HG02938 (cell line): Measurements from ENCODE around the gene TRIM60.
"Not testable (repeated sequence)": the region's sequence is repeated elsewhere in the genome, so short reads cannot be mapped to it uniquely, and the experiment has no call there.

Experiments used
- ATAC-seq: cut with Tn5 transposase; IDR thresholded peaks from one replicate; pipeline ENCODE4 v1.9.1; 2021; ENCODE audit warnings: mild to moderate bottlenecking, moderate library complexity; ENCODE audit not compliant: unreplicated experiment

TRIM60 gene

DNA sequence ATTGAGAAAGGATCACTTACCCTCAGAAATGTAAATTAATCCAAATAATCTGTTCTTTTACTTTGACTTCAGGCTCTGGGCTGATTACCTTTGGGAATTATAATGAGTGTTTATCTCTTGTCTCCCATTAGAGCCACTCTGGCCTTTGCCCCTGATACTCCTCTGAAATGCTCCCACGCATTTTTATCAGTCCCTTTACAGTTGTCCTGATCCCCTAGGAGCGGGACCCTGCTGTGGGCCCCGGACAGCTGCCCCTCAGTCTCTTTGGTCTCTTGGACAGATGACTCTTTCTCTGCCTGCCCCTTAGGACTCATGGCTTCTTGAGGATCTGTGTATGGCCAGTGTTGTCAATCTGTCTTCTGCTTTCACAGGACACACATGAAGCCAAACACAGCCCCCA lies 20.8 kb downstream of the TRIM60 start:
- no peak for ATAC-seq

DNA sequence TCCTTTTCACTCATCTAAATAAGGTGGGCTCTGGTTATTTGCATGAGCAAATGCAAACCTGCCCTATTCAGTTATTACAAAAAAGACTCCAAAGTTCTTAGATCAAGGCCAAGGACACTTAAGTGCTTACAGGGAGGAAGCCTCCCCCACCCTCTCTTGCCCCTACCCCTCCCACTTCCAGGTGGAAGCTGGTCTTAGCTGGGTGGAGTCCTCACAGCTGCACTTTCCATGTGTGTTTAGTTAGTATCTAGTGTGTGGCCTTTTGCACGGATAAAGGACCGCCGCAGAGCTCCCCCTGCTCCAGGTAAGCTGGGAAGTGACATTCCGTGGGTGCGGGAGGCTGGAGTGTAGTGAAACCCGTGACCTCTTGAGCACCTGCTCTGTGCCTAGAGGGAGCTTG lies 21.8 kb downstream of the TRIM60 start, which contains the start of gene TRIM75:
TSS of gene TRIM75 (plus strand) at position 222 of the 400 bp plus-strand sequence. CDS start 5,282 bp downstream, outside the sequence.
- ATAC-seq, result no peak

DNA sequence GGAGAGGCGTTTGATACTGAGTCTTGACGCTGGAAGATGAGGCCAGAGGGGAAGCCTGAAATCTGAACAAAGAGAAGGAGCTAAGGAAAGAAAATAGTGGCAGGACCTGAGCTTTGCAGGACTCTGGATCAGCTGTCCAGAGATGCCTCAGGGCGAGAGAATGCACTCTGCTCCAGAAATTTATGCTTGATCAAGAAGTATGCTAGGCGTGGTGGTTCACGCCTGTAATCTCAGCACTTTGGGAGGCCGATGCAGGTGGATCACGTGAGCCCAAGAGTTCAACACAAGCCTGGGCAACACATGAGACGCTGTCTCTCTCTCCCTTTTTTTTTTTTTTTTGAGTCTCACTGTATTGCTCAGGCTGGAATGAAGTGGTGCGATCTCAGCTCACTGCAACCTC lies 23.8 kb downstream of the TRIM60 start:
- ATAC-seq, result no peak

GRCh38 chr4:165058666-165059065 lies 26.9 kb downstream of the TRIM60 start:
- ATAC-seq, result no peak

- no peak for ATAC-seq
These were observed 27.6 kb downstream of the TRIM60 start for GRCh38 chr4:165059386-165059785.

DNA sequence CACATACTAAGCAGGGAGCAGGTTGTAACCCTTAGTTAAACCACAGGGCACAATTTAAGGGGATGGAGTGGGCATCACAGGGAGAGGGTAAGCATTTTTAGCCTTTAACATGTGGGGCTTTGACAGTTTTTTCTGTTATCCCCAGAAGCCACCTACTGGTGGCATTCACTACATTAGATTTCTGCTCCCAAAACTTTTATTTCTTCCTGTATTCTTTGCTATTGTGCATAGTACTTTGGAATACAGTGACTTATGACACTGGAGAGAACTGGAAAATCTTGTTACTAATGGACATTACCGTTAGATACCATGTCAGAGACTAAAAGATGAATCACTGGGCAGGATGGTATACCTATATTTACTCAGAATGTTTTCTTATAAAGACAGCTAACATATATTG lies 29.1 kb downstream of the TRIM60 start:
- no peak for ATAC-seq

GRCh38 chr4:165070560-165070959 lies 38.8 kb downstream of the TRIM60 start:
- ATAC-seq, result no peak

- ATAC-seq, result not testable (repeated sequence)
These were observed 41.5 kb downstream of the TRIM60 start for GRCh38 chr4:165073346-165073745.

- ATAC-seq, result no peak
These were observed 45.3 kb downstream of the TRIM60 start for GRCh38 chr4:165077034-165077578.

DNA sequence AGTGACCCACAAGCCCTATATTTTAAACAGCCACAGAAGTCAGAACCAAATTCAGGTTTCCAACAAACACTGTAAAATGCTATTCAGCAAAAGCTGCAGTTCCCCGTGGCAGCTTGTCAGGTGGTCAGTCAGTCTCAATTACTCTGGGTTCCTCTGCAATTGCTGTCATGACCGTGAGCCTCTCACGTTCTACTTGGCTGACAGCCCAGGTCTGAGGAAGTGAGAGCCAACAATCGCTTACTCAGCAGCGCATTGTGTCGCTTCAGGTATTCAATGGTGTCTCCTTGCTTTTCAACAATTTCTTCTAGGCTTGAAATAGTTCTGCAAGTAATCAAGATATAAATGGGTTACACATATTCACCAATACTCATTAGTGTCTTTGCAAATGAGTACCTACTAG lies 47.7 kb downstream of the TRIM60 start:
- no peak for ATAC-seq

DNA sequence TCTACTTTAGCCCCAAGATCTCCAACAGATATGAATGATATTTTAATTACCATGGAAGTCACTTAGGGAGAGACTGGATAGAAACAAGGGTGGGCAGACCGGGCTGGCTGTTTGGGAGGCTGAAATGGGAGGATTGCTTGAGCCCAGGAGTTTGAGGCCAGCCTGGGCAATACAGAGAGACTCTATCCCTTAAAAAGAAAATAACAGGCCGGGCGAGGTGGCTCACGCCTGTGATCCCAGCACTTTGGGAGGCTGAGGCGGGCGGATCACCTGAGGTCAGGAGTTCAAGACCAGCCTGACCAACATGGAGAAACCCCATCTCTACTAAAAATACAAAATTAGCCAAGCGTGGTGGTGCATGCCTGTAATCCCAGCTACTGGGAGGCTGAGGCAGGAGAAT lies 53.0 kb downstream of the TRIM60 start:
- not testable (repeated sequence) for ATAC-seq

DNA sequence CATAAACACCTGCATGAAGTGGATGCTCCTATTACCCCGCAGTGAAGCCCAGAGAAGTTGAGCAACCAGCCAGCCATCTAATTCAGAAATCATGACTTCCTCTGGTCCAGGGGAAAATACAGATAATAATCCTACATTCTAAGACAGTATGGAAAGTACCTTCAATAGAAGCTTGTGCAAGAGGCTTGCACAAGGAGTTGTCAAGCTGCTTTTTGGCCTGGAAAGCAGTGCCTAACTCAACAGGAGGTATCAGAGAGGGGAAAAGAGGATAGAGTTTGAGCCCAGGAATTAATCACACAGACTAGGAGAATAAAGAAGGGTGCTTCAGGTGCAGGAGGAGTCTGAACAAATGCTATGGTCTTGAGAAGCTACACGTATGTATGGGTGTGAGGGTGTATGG lies 54.1 kb downstream of the TRIM60 start:
- ATAC-seq, result no peak

DNA sequence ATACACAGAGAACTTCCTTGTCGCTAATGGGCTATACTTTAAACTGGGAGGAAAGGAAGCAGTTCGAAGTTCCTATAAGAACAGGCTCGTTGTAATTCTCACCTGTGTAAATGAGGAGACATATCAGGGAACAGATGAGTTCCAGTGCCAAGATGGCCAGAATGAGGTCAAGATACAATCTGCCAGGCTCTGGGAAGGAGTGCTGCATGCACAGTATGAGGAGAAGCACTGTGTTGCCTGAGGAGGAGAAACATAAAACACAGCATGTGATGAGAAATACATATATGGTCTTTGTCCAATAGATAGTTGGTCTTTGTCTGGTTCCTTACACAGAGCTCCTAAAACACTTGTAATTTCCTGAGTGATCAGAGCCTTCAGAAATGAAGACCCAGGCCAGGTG lies 56.6 kb downstream of the TRIM60 start:
- ATAC-seq, result no peak
